Heart right ventricle (tissue), 16 donors: ENCODE measurements around the gene USE1. TPM values are rescaled to one million over a fixed set of nuclear protein-coding genes. Genes with fewer than 3 reads are reported as not detected.

Experiments
- ATAC-seq, 8 donors: fragments of 200-7000 bp; cut with Tn5 transposase; one replicate each; pipeline ENCODE4 v1.9.1; 2020; ENCODE audit warnings: mild to moderate bottlenecking in 8 of 8, moderate library complexity in 8 of 8, moderate number of reproducible peaks in 1 of 8
- DNase-seq, 2 donors: peaks; one replicate each; pipeline ENCODE4 v3.0.0-alpha.2; 2020
- H3K27ac ChIP-seq, 10 donors: fragments of 200-600 bp; sonication (generic) in 2 of 10; one replicate each; pipeline versions ENCODE4 v1.5.0 to v1.8.0; 2020 to 2022; ENCODE audit warnings: mild to moderate bottlenecking in 3 of 10
- H3K27me3 ChIP-seq, 7 donors: fragments of 200-600 bp; one replicate each; pipeline ENCODE4 v1.8.0; 2021 to 2022; ENCODE audit warnings: mild to moderate bottlenecking in 2 of 7
- H3K36me3 ChIP-seq, 9 donors: fragments of 200-600 bp; sonication (generic) in 1 of 9; one replicate each; pipeline versions ENCODE4 v1.5.0 to v1.8.0; 2020 to 2022; ENCODE audit warnings: mild to moderate bottlenecking in 2 of 9
- H3K4me1 ChIP-seq, 9 donors: fragments of 200-600 bp; sonication (generic) in 1 of 9; one replicate each; pipeline versions ENCODE4 v1.5.0 to v1.8.0; 2020 to 2022; ENCODE audit warnings: mild to moderate bottlenecking in 4 of 9
- H3K4me3 ChIP-seq, 10 donors: fragments of 200-600 bp; sonication (generic) in 2 of 10; one replicate each; pipeline versions ENCODE4 v1.5.0 to v1.8.0; 2020 to 2022; ENCODE audit warnings: mild to moderate bottlenecking in 7 of 10, moderate library complexity in 2 of 10
- H3K9me3 ChIP-seq, 11 donors: fragments of 200-600 bp in 10 of 11; sonication (generic) in 2 of 11; one replicate each; pipeline versions ENCODE4 v1.5.0 to v1.8.0; 2013 to 2022; ENCODE audit warnings: mild to moderate bottlenecking in 2 of 11, control low read depth in 1 of 11, moderate library complexity in 1 of 11
- WGBS, 2 donors: extraction: QIAGEN DNeasy Blood & Tissue Kit; methylation state at CpG; one replicate each; pipeline ENCODE4 v1.1.7; 2013; ENCODE audit warnings: inconsistent platforms in 1 of 2; 5-methylcytosine and 5-hydroxymethylcytosine counted together
- intact Hi-C, 10 donors: fragments of 100-400 bp; cut with DNase I; formaldehyde crosslinking; loops; one replicate each; pipeline versions ENCODE4 v1.11.1 to v1.14.2; 2022
- polyA plus RNA-seq, 2 donors: library from polyadenylated mRNA; stranded (reverse); fragments of 200-250 nt; gene quantifications; one replicate each; pipeline ENCODE4 v1.2.3, GENCODE V29; 2013
- total RNA-seq, 10 donors: library from RNA; stranded (reverse); fragmentation: NEBNext Ultra II Directional in 3 of 10; extraction: Animal tissue kit (Norgen Biotek cat#: 25700) in 3 of 10; gene quantifications; one replicate each; pipeline versions ENCODE4 v1.2.1 to v1.2.4, GENCODE V29; 2021 to 2023
- TF ChIP-seq, protein P1 (sequence below), 9 donors: fragments of 200-600 bp; sonication (generic) in 2 of 9; IDR thresholded peaks; one replicate each; pipeline versions ENCODE4 v1.5.0 to v1.8.0; 2021 to 2022; ENCODE audit warnings: antibody characterized with exemption in 9 of 9, mild to moderate bottlenecking in 5 of 9, moderate library complexity in 1 of 9
- donor health status: Arrhythmogenic right ventricular cardiomyopathy.
- donor health status: ischemic (EF 13 %, LVEDD 7.1; RV severe dilation, severe dysfunction).
- donor health status: healthy with polysubstance abuse.
- donor health status: DM: no; HTN: yes; CAD: no.
- donor health status: DM: no; HTN: no; CAD: no.
- donor health status: ischemic (EF 25% LVEDD 6.9; RV normal size, moderate dysfunction).
- donor health status: ischemic (EF 25% LVEDD 5.7; RV mildly dilated, moderate dysfunction).
- donor health status: healthy.
- donor health status: DM: yes; HTN: yes; CAD: no.
- donor health status: Ischemic cardiomyopathy.
- donor health status: ischemic (EF 35%, LVEDD 5.7; RV mildly dilated, moderate dysfunction).
- donor health status: nonischemic (EF 11% LVEDD 7.7; RV severe dilation, severe dysfunction).
- donor health status: DM: yes; HTN: yes; CAD: no.
- donor health status: PGD.
- donor health status: ischemic (EF 29% LVEDD 5.4; RV normal size, mild dysfunction).
- donor health status: nonischemic (EF 23%, LVEDD 6.1; RV moderate dilation, normal function).

USE1 gene
- total and polyA plus RNA-seq, 12 donors = 25.1 to 67.6 (median 30.2) TPM

DNA sequence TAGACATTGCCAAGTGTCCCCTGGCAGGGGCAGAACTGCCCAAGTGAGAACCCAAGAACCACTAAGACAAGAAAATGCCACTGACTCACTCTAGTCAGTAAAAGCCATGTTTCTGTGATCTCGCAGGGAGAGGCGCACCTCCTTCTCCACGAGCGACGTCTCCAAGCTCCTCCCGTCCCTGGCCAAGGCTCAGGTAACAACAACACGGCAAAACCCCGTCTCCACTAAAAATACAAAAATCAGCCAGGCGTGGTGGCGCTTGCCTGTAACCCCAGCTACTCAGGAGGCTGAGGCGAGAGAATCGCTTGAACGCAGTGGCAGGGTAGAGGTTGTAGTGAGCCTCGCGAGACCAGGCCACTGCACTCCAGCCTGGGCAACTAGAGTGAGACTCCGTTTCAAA is 17.5 kb upstream of the USE1 start:
- H3K27me3 ChIP-seq = no peaks in the 10 kb centered on the region
- WGBS, 2 donors = 94 to 97% methylated on average over 16 of the region's 16 CpGs
- TF ChIP-seq, protein P1, sequence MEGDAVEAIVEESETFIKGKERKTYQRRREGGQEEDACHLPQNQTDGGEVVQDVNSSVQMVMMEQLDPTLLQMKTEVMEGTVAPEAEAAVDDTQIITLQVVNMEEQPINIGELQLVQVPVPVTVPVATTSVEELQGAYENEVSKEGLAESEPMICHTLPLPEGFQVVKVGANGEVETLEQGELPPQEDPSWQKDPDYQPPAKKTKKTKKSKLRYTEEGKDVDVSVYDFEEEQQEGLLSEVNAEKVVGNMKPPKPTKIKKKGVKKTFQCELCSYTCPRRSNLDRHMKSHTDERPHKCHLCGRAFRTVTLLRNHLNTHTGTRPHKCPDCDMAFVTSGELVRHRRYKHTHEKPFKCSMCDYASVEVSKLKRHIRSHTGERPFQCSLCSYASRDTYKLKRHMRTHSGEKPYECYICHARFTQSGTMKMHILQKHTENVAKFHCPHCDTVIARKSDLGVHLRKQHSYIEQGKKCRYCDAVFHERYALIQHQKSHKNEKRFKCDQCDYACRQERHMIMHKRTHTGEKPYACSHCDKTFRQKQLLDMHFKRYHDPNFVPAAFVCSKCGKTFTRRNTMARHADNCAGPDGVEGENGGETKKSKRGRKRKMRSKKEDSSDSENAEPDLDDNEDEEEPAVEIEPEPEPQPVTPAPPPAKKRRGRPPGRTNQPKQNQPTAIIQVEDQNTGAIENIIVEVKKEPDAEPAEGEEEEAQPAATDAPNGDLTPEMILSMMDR (IDR thresholded peaks at IDR 0.05) = no peak
- ATAC-seq = no peak
- H3K36me3 ChIP-seq = peaks cover 4 to 99% (median 70%) of the 10 kb centered on the region in 9 donors
- DNase-seq = no peak
- no peak overlapping the region for H3K27ac ChIP-seq
- H3K4me1 ChIP-seq = no peaks in the 10 kb centered on the region
- intact Hi-C loops = no loop called here
- no peak overlapping the region for H3K4me3 ChIP-seq
- no peaks in the 10 kb centered on the region for H3K9me3 ChIP-seq

DNA sequence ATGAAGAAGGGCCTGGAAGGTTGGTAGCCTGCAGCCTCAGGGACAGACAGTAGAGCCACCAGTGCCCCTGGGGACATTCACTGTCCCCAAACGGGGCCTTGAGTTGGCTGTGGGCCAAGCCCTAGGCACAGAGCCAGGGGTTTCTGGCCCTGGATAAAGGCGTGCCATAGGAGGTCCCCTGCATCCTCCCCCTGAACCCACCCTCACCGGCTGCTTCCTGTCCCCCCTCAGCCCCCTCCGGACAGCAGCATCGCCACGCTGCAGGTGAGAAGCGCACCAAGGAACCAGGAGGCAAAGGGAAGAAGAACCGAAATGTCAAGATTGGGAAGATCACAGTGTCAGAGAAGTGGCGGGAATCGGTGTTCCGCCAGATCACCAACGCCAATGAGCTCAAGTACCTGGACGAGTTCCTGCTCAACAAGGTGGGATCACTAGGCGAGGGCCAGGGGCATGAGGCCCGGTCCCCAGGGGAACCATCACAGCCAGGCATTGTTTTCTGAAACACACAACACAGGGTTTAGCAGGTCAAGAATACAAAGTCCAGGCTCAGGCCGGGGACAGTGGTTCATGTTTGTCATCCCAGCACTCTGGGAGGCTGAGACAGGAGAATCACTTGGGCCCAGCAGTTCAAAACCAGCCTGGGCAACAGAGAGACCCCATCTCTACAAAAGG is 14.6 kb upstream of the USE1 start:
- DNase-seq = no peak
- Histone ChIP-seq H3K4me1 (no peaks in the 10 kb centered on the region), H3K9me3 (no peaks in the 10 kb centered on the region), H3K4me3 (no peak overlapping the region), H3K27me3 (no peaks in the 10 kb centered on the region), H3K36me3 (peaks cover 0 to 99% (median 44%) of the 10 kb centered on the region in 9 donors), H3K27ac (no peak overlapping the region)
- intact Hi-C loops = loop anchor here in 3 of 10 donors (2.0 to 10.0 kb wide), 2 partner anchors 82 to 84 kb away; partner anchors contain the start of gene ANKLE1 (in 2 of the 3)
- TF ChIP-seq, protein P1 (IDR thresholded peaks at IDR 0.05) = no peak
- 74 to 75% methylated on average over 16 of the region's 16 CpGs for WGBS, 2 donors
- ATAC-seq = no peak

DNA sequence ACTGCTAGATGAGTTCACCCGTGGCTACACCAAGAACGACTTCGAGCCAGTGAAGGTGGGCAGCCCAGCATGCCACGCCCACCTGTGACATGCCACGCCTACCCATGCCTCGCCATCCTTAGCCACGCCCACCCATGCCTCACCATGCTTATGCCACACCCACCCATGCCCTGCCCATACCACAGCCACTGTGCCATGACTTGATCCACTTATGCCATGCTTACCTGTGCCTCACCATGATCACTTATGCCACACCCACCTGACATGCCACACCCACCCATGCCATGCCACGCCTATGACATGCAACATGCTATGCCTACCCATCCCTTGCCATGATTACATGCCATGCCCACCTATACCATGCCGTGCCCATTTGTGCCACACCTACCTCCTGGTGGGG is 12.9 kb upstream of the USE1 start:
- Histone ChIP-seq H3K4me1 (no peaks in the 10 kb centered on the region), H3K36me3 (peaks cover 0 to 100% (median 51%) of the 10 kb centered on the region in 9 donors), H3K27ac (no peak overlapping the region), H3K4me3 (no peak overlapping the region), H3K27me3 (no peaks in the 10 kb centered on the region), H3K9me3 (no peaks in the 10 kb centered on the region)
- DNase-seq = no peak
- TF ChIP-seq, protein P1 (IDR thresholded peaks at IDR 0.05) = no peak
- intact Hi-C loops = loop anchor here in 2 of 10 donors (10.0 kb wide), 1 partner anchor 83 kb away; the partner anchor contains the start of gene ANKLE1 (in 2 of the 2)
- ATAC-seq = no peak
- WGBS, 2 donors = 91 to 92% methylated on average over 9 of the region's 9 CpGs

DNA sequence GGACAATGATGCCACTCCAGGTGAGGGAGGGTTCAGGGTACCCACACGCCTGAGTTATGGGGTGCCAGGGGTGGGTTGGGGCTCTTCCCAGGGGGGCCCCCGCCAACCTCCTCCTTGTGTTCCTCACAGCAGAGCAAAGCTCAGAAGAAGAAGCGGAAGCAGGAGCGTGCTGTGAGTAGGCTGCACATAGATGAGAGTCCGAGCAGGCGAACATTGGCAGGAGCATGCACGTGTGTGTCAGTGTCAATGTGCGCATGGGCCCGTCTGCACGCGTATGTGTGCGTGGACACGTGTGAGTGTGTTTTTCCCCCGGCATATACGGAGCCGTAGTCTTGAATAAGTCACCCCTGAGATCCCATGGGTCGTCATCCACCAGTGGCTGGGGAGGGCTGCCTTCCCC is 12.4 kb upstream of the USE1 start:
- Histone ChIP-seq H3K27me3 (no peaks in the 10 kb centered on the region), H3K27ac (no peak overlapping the region), H3K4me3 (no peak overlapping the region), H3K36me3 (peaks cover 0 to 100% (median 47%) of the 10 kb centered on the region in 9 donors), H3K9me3 (no peaks in the 10 kb centered on the region), H3K4me1 (no peaks in the 10 kb centered on the region)
- intact Hi-C loops = loop anchor here in 2 of 10 donors (10.0 kb wide), 1 partner anchor 82 kb away; the partner anchor contains the start of gene ANKLE1 (in 2 of the 2)
- no peak for DNase-seq
- ATAC-seq = no peak
- 91 to 92% methylated on average over 17 of the region's 17 CpGs for WGBS, 2 donors
- TF ChIP-seq, protein P1 (IDR thresholded peaks at IDR 0.05) = no peak
